GM19372 (cell line): ENCODE results near the gene ALPG.
"Not testable (repeated sequence)": the region's sequence is repeated elsewhere in the genome, so short reads cannot be mapped to it uniquely, and the experiment has no call there.

Source experiments
- ATAC-seq: cut with Tn5 transposase; IDR thresholded peaks from one replicate; pipeline ENCODE4 v1.9.1; 2021; ENCODE audit warnings: mild to moderate bottlenecking, low read depth, moderate library complexity; ENCODE audit not compliant: unreplicated experiment

The ALPG gene

DNA sequence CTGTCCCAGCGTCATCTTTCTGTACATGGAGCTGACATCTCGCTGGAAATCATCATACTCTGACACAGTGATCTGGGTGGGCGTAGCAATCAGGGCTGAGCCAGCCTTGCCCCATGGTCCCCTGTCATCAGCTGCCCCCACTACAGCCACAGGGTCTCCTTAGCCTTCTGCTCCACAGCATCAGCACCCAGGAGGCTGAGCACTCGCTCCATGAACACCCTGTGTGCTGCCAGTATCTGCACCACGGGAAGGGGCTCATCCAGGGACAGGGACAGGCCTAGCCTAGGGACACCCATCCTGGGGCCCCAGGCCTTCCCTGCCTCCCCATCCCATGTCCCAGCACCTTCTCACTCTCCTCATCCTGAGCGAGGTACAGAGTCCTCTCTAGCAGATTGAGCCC is 11.4 kb downstream of the ALPG start:
- ATAC-seq, result no peak

DNA sequence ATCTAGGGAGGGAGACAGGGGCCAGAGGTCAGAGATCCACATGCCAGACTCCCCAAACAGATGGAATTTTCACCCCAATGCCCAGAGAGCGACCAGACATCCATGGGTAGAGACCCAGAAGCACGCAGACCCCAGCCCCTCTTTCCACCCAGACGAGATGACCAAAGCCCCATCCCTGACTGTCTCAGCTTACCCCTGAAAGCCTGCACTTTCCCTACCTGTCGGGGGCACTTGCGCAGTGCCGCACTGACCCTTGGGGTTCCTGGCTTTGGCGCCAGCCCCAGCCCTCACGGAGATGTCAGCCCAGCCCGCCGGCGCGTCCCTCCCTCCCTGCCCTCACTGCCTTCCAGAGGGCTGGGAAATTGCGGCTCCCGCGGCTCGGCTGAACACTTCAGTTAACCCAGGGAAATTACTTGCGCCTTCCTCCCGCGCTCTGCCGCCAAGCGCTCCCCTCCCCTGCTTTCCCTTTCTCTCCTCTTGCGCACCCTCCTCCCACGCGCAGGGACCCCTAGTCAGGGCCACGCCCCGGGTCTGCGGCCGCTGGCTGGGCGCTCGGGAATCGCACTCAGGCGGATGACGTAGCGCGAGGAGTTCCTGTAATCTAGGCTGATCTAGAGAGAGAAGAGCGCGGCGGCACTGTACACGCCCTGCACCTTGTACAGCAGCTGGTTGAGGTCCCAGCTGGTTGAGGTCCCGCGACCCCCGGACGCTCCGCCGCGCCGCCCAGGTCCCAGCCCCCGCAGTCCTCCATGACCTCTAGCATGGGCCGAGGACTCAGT is 12.0 kb downstream of the ALPG start:
- ATAC-seq, result no peak

DNA sequence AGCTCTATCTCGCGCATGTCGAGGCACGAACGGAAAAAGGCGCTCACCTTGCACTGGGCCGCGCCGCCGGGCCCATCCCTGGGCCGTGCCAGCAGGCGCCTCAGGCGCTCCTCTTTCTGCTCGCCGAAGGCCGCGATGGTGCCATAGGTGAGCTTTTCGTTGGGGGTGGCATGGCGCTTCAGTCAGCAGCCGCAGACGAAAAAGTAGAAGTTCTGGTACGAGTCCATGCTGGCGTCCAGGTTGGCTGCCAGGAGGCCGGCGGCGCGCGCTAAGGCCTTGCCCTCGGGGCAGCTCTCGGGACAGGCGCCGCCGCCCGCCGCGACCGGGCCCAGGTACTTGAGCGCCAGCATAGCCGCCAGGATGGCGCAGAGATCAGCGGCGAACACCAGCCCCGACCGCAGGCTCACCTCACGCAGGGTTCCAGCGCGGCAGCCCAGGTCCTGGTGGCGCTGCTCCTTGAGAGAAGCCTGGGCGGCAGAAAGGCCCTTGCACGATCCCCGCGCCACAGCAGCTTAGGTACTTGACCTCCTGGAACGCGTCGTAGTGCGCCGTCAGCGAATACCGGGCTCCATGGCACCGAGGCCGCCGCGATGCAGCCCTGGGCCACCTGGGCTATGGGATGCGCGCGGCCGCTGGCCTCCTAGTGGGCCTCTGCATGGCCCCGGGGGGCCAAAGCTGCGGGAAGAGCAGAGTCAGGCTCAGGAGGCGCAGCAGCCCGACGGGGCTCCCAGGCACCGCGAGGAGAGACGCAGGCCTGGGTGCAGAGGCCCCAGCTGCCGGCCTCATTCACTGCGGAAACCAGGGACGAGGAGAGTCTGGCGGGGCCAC is 12.8 kb downstream of the ALPG start:
- no peak for ATAC-seq

DNA sequence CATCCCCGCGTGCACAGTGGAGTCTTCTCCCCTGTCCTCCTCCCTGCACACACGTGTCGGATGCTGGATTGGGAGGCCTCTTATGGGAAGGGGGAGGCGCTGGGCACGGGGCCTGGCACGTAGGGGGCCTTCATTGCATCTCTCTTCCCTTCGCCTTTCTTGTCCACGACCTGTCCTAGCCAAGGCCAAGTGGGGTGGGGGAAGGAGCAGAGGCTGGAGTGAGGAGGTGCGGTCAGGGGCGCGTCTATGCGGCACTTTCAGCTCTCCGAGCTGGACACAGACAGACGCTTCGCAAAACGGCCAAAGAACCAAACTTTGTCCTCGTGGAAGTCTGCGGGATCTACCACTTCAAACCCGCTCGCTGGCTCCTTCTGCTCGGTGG is 13.4 kb downstream of the ALPG start:
- no peak for ATAC-seq

- no peak for ATAC-seq
Measured at GRCh38 chr2:232420463-232421188, 14.0 kb downstream of the ALPG start.

- ATAC-seq, result no peak
Measured at GRCh38 chr2:232421189-232421785, 14.6 kb downstream of the ALPG start.

GRCh38 chr2:232422051-232422450 is 15.4 kb downstream of the ALPG start:
- no peak for ATAC-seq

- not testable (repeated sequence) for ATAC-seq
Measured at GRCh38 chr2:232422996-232423395, 16.4 kb downstream of the ALPG start.

DNA sequence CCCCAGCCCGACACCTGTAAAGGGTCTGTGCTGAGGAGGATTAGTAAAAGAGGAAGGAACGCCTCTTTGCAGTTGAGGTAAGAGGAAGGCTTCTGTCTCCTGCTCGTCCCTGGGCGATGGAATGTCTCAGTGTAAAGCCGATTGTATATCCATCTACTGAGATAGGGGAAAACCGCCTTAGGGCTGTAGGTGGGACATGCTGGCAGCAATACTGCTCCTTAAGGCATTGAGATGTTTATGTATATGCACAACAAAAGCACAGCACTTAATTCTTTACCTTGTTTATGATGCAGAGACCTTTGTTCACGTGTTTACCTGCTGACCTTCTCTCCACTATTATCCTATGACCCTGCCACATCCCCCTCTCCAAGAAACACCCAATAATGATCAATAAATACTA is 16.8 kb downstream of the ALPG start:
- ATAC-seq, result not testable (repeated sequence)

DNA sequence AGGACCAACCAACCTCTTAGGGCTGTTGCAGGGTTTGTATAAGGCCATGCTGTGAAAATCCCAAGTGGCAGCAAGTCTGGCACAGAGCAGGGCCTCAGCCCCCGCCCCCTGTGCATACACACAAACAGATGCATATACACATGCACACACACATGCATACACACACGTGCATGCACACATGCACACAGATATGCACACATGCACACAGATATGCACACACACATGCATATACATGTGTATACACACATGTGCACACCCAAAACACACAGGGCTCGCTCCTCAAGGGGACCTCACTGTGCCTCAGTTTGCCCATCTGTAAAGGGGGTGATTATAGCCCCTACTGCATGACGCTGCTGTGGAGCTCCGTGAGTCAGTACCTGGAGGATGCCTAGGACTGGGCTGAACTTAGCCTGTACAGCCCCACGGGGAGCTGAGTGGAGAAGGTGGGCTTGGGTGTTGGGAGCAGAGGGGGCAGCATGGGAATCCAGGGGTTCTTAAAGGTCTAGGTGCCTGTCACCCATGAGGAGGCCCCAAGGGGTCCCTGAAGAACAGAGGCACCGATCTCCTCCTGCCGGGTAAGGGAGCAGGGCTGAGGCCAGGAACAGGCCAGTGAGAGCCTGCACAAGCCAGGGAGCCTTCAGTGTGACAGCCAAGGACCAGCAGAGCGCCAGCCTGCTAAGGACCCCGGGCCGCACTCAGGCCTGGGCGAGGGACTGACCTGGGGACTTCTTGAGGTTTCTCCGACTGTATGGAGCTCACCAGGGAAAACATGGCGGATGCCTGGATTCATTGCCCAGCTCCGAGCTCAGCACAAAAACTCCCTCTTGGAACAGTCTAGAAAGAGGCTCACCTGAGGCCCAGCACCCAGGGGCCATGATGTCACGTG is 25.3 kb downstream of the ALPG start:
- no peak for ATAC-seq

DNA sequence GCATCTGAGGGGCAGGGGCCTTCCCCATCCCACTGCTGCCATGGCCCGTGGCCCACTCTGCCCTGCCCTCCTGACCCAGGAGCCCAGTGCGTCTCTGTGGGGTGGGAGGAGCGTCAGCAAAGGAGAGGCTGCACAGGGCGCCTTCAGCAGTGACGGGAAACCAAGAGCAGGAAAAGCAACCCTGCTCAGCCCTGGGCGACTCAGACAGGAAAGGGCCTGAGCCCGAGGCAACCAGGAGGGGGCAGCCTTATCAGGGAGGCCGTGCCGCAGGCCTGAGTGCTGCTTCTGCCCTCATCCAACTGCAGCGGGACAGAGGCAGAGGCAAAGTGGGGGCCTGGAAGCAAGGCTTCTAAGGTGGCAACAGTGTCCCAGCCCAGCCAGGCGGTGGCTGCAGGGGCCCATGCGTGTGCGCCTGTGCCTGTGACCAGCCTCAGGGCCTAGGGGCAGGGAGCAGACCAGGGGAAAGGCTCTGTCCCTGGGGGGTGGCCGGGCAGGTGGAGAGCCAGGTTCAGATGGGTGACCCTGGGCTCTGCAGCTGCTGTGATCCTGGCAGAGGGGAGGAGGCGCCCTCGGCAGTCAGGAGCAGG is 26.0 kb downstream of the ALPG start:
- ATAC-seq, result no peak

- not testable (repeated sequence) for ATAC-seq
Measured at GRCh38 chr2:232433622-232434021, 27.0 kb downstream of the ALPG start.

DNA sequence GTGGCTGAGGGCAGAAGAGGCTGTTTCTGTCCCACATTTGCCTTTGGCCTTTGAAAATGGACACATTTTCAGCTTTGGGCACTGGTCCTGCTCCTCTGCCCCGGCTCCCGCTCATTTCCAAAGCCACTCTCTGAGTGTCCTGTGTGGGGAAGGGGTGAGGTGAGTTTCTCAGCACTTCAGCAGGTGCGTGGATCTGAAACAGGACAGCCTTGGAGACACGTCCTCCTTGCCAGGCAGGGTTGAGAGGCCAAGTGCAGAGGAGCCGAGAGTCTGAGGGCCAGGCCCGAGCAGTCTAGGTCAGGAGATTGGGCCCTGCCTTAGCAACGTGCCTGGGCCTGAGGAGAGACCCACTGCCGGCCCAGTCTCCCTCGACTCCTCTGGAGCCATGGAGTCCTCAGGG is 27.4 kb downstream of the ALPG start:
- no peak for ATAC-seq

- no peak for ATAC-seq
Measured at GRCh38 chr2:232434563-232435374, 28.1 kb downstream of the ALPG start.

- ATAC-seq, result no peak
Measured at GRCh38 chr2:232435375-232435648, 28.7 kb downstream of the ALPG start.

DNA sequence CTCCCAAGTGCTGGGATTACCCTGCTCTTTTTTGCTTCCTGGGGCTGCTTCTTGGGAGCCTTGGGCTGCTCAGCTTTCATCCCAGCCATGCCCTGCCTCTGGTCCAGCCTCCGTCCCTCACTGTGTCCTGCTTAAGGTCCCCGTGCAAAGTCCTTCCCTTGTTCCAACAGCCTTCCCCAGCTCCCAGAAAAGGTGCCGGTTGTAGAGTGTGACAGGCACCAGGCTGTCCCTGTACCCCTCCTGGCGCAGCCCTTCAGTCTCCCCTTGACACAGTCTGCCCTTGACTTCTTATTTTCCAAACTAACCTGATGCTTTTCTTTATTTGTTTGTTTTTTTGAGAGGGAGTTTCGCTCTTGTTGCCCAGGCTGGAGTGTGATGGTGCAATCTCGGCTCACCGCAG is 29.2 kb downstream of the ALPG start:
- ATAC-seq, result no peak

GRCh38 chr2:232436381-232437194 is 29.9 kb downstream of the ALPG start:
- no peak for ATAC-seq

DNA sequence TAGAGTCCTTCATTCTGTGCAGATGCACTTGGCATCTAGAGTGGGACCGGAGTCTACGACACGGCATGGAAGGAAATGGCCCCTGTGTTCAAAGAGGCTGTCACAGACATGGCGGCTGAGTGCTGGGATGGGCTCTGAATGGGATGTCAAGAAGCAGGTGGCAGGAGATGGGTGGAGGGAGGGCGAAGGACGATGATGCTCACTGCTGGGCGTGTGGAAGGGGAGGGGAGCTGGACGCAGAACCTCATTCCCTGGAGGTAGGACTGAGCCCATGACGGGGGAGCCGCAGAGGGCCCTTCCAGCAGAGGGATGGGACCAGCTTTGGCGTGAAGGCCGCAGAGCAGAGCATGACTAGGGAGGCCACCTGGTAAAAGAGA is 30.5 kb downstream of the ALPG start:
- ATAC-seq, result no peak
